HepG2 (cell line): ENCODE measurements around the gene NAPB. TPM values are rescaled to one million over a fixed set of nuclear protein-coding genes. Genes with fewer than 3 reads are reported as not detected.

Experiments used
- ATF4 ChIP-seq, 2 experiments: fragments of 450-650 bp in 1 of 2; sonication (generic) in 1 of 2; formaldehyde crosslinking; IDR thresholded peaks; 2 replicates each; pipeline versions ENCODE4 v1.5.0 to v1.8.0; 2020 to 2022; ENCODE audit warnings: mild to moderate bottlenecking in 1 of 2, missing genetic modification reagents in 1 of 2
- CENPT ChIP-seq: sonication (generic); formaldehyde crosslinking; IDR thresholded peaks from 2 replicates; pipeline ENCODE4 v1.8.0; 2022; ENCODE audit warnings: low read depth, mild to moderate bottlenecking, moderate library complexity, missing genetic modification reagents
- GFI1 ChIP-seq: sonication (generic); formaldehyde crosslinking; IDR thresholded peaks from 2 replicates; pipeline ENCODE4 v1.5.0; 2020; ENCODE audit warnings: missing genetic modification reagents, mild to moderate bottlenecking, borderline replicate concordance
- MTF1 ChIP-seq: sonication (generic); formaldehyde crosslinking; IDR thresholded peaks from 2 replicates; pipeline ENCODE4 v1.5.0; 2020; ENCODE audit warnings: missing genetic modification reagents
- NFE2L1 ChIP-seq: sonication (generic); formaldehyde crosslinking; IDR thresholded peaks from 2 replicates; pipeline ENCODE4 v1.4.0; 2020; ENCODE audit warnings: missing genetic modification reagents, mild to moderate bottlenecking, borderline replicate concordance
- ZMAT5 ChIP-seq: sonication (generic); formaldehyde crosslinking; IDR thresholded peaks from 2 replicates; pipeline ENCODE4 v1.5.0; 2020; ENCODE audit warnings: mild to moderate bottlenecking, low read depth, missing genetic modification reagents, borderline replicate concordance
- ZMYM3 ChIP-seq: sonication (generic); formaldehyde crosslinking; IDR thresholded peaks from 2 replicates; pipeline ENCODE4 v1.5.1; 2020; ENCODE audit warnings: mild to moderate bottlenecking, missing genetic modification reagents
- ZNF225 ChIP-seq: sonication (generic); formaldehyde crosslinking; IDR thresholded peaks from 2 replicates; pipeline ENCODE4 v1.4.0; 2020; ENCODE audit warnings: mild to moderate bottlenecking, missing genetic modification reagents
- ZNF276 ChIP-seq: sonication (generic); formaldehyde crosslinking; IDR thresholded peaks from 2 replicates; pipeline ENCODE4 v1.4.0; 2020; ENCODE audit warnings: mild to moderate bottlenecking, low read depth, missing genetic modification reagents
- ZNF318 ChIP-seq: sonication (generic); formaldehyde crosslinking; IDR thresholded peaks from 2 replicates; pipeline ENCODE4 v1.4.0; 2020; ENCODE audit warnings: mild to moderate bottlenecking, missing genetic modification reagents
- ZNF350 ChIP-seq: sonication (generic); formaldehyde crosslinking; IDR thresholded peaks from 2 replicates; pipeline ENCODE4 v1.4.0; 2020; ENCODE audit warnings: mild to moderate bottlenecking, low read depth, missing genetic modification reagents, borderline replicate concordance
- ZNF513 ChIP-seq: sonication (generic); formaldehyde crosslinking; conservative IDR thresholded peaks from 2 replicates; pipeline ENCODE4 v1.5.0; 2020; ENCODE audit warnings: missing genetic modification reagents
- ZSCAN9 ChIP-seq: IDR thresholded peaks from 2 replicates; pipeline ENCODE4 v1.6.1; 2016; ENCODE audit warnings: borderline replicate concordance
- polyA plus RNA-seq, 8 experiments: library from polyadenylated mRNA; depleted of rRNA in 3 of 8; stranded (reverse) in 7 of 8; unstranded in 1 of 8; fragments of >200 nt; fragmentation: Illumina TruSeq in 4 of 8; extraction: Trizol in 4 of 8; gene quantifications; 2 replicates each; pipeline versions ENCODE4 v1.2.1 to v1.2.3, GENCODE V29; 2011 to 2016; ENCODE audit warnings: low read depth in 4 of 8, missing spikeins in 1 of 8, mixed read lengths in 1 of 8; ENCODE audit not compliant: insufficient read depth in 1 of 8
- total RNA-seq, 5 experiments: library from RNA; depleted of rRNA; stranded (reverse); fragments of >200 nt; fragmentation: Illumina TruSeq; extraction: Trizol; gene quantifications; 2 replicates each; pipeline ENCODE4 v1.2.3, GENCODE V29; 2016; ENCODE audit warnings: low read depth in 1 of 5

NAPB gene
- total and polyA plus RNA-seq, 2 of the 13 experiments (the other 11 are each of a cell fraction or from before 2014, with no cell fraction given), result 15.2 to 16.1 TPM

- TF ChIP-seq ZNF513 (CRISPR knock-in tag), result no peak
- TF ChIP-seq ZMYM3 (CRISPR knock-in tag), result no peak
- peak; percentile 61 for TF ChIP-seq GFI1 (CRISPR knock-in tag)
- no peak for TF ChIP-seq ZMAT5 (CRISPR knock-in tag)
- TF ChIP-seq CENPT (CRISPR knock-in tag), result 0 out of 2 replicates have a peak, but pooled peaks have one; percentile 56
- peak; percentile 82 for TF ChIP-seq ZNF276 (CRISPR knock-in tag)
- no peak for TF ChIP-seq MTF1 (CRISPR knock-in tag)
- TF ChIP-seq ZNF225 (CRISPR knock-in tag), result peak; percentile 90
- no peak for TF ChIP-seq ZNF318 (CRISPR knock-in tag)
- peak in 1 of 2 experiments; percentile 19; a peak in 1 of 4 replicates for TF ChIP-seq ATF4 (CRISPR knock-in tag; IDR thresholded peaks at IDR 0.05)
- TF ChIP-seq ZNF350 (CRISPR knock-in tag), result peak; percentile 97
- TF ChIP-seq ZSCAN9 (CRISPR knock-in tag), result peak; percentile 64; the same call in 1 of the 2 replicates
- TF ChIP-seq NFE2L1 (CRISPR knock-in tag), result 0 out of 2 replicates have a peak, but pooled peaks have one; percentile 18
Observed at GRCh38 chr20:23357767-23358562, 63.3 kb downstream of the NAPB start (continued).
